Measurements from ENCODE around the gene HTRA3. TPM values are rescaled to one million over a fixed set of nuclear protein-coding genes. Genes with fewer than 3 reads are reported as not detected.

The HTRA3 gene
- 1.2 and 2.6 TPM in 2 replicates for total RNA-seq

DNA sequence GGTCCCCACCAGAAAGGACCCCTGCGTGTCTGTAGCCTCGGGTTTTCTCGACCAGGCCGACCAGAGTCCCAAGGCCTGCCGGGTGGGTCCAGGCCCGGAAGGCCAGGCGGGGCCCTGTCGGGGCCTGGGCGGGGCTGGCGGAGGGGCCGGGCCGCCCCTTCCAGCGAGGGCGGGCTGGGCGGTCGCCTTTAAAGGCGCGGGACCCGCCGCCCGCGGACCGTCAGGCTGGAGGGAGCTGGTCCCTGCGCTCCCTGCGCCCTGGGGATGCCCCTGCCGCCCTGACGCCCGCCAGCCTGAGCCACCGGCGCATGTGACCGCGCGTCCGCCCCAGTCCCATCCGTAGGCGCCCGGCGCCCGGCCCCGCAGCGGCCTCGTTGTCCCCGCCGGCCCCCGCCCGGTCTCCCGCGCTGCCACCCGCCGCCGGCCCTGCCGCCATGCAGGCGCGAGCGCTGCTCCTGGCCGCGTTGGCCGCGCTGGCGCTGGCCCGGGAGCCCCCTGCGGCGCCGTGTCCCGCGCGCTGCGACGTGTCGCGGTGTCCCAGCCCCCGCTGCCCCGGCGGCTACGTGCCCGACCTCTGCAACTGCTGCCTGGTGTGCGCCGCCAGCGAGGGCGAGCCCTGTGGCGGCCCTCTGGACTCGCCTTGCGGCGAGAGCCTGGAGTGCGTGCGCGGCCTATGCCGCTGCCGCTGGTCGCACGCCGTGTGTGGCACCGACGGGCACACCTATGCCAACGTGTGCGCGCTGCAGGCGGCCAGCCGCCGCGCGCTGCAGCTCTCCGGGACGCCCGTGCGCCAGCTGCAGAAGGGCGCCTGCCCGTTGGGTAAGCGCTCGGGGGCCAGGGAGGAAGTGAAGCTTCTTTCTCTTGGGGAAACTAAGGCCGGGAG, at the start of gene HTRA3:
TSS of gene HTRA3 (plus strand) at position 220 of the 883 bp plus-strand sequence. CDS start at position 435, 215 bp downstream.
- DNase-seq (ENCODE audit: low read depth in 2 of 2), result peak; percentile 71

DNA sequence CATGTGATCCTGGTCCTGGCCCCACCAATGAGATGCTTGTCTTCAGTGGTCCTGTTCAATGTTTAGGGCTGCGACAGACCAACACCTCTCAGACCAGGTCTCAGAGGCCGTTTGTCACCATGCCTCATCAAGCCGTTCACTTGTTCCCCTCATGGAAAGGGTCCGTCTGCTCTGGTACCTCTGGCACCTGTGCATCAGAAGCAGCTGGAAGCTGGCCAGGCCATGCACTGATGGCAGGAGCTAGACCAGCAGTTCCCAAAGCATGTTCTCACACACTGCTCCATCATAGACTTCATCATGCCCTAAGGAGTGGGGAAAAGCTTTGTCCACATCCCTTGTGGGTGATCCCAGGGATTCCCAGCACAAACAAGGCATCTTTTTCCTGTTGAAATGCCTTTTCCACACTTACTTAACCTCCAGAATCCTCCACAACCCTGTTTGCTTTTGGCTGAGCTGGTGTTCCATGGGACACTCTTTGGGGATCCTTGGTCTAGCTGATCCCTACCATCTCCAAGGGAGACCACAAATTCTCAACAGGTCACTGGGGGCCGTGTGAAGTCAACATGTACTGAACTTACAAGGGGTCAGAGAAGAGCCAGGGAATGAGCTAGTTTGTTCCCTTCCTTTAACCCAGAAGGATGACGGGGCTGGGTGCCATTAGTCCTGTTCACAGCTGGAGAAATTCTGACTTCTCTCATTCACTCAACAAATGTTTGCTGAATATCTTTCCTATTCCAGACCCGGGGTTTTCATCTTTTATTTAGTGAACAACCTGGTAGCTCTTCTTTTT, 48.7 kb upstream of the HTRA3 start:
- DNase-seq (ENCODE audit: low read depth in 2 of 2), result no peak

DNA sequence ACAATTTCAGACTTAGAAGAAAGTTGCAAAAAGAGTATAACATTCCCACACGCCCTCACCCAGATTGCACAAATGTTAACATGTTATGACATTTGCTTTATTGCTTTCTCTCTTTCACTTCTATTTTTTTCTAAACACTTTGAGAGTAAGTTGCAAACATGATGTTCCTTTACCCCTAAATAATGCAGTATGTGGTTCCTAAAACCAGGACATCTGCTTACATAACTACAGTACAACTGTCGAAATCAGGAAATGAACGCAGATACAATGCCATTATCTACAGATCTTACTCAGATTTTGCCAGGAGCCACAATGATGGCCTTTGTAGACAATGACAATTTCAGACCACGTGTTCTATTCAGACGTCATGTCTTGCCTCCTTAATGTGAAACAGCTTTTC, 48.1 kb upstream of the HTRA3 start:
- DNase-seq (ENCODE audit: low read depth in 2 of 2), result peak; percentile 56 to 65

DNA sequence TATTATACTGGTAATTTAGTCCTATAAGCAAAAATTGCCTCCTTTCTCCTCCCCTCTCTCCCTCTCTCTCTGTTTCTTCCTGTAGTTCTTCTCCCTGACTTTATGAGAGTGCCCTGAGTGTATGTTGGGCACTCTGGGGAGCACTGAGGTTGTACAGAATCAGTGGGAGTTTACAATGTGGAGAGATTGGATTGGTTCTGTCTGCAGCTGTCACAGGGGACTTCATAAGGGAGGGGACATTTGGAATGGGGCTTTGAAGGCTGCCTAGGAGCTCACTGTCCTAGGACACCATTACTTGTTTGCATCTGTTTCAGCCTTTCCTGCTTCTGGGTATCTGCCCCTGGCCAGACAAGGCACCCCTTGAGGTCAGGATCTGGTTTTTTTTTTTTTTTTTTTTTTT, 47.6 kb upstream of the HTRA3 start:
- DNase-seq (ENCODE audit: low read depth in 2 of 2), result no peak

GRCh38 chr4:8222609-8223388, 46.8 kb upstream of the HTRA3 start:
- no peak for DNase-seq (ENCODE audit: low read depth in 2 of 2)

DNA sequence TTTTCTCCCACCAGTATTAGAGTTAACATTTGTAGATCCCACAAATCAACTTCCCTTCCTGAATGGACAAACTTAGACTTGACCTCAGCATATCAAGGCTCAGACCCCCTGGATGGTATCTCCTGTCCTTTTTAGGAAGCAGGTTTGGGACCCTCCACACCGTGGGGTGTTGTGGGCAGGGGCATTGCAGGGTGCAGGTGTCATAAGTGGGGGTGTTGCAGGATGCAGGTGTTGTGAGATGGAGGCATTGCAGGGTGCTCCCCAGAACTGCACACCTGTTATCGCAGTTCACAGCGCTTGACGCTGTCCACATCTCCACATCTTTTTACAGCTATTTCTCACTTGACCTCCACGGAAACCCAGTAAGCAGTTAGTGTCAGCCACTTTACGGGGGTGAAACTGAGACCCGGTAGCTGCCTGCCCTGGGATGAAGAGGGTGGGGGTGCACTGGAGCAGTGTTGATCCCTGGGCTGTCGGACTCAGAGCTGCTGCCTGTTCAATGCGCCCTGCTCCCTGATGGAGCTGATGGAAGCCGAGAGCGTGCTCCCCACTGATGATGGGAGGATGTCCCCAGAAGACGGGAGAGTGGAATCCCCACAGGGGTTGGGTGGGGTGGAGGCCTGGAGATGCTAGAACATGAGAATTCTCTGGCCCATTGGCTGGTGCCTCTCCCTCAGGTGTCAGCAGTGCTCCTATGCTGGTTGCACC, 45.1 kb upstream of the HTRA3 start:
- no peak for DNase-seq (ENCODE audit: low read depth in 2 of 2)

DNA sequence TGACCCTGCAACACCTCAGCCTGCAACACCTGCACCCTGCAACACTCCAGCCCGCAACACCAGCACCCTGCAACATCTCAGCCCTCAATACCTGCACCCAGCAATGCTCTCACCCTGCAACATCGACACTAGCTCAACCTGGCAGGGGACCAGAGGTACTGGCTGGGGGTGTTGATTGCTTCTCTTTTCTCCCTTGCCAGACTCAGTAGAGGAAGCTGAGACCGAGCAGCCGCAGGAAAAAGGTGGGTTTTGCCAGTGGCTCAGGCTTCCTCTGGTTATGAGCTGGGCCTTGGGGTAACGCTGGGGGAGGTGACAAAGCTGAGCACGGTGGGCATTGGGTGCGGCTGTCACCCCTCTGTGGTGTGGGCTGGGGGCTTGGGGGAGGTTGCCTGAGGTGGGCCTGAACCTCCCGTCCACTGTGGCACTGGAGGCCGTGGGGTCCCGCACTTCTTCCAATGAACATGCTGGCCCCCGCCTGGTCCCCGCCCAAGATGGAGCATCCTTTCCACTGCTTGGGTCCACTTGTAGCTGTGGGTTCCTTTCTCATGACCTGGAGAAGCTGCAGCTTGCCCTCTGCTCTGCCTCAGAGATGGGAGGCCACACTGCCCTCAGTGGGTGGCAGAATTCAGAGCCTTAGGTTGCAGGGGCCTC, 44.5 kb upstream of the HTRA3 start:
- DNase-seq (ENCODE audit: low read depth in 2 of 2), result no peak

DNA sequence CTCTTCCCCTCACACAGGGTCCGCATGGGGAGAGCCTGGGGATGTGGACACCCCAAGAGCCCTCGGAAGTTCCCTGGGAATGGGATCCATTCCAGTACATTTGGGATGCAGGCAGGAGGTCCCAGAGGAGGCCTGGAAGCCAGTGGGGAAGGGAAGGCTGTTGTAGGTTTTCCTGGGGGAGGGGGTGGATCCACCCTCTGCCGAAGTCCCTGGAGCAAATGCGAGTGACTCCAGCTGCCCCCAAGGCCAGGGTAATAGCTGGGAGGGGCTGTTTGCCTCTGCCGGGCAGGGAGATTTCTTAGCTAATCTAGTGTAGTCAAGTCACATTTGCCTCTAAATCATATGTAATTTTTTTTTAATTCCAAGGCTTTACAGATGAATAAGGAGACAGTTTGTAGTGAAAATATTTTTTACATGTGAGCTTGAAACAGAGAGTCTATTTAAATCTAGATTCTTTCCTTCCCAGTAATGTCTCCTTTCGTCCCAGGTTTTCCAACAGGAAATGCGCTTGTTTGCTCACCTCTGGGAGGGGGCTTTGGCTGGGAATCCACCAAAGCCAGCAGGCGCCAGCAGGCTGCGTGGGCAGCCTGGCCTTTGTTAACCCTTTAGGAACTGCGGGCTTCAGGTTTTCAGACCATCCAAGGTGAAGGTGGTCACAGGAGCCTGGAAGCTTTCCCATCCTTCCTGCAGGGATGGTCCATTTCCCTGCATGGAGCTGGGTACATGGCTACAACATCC, 43.7 kb upstream of the HTRA3 start:
- DNase-seq (ENCODE audit: low read depth in 2 of 2), result peak in 1 of 2 donors; percentile 35

GRCh38 chr4:8227201-8227770, 42.3 kb upstream of the HTRA3 start:
- DNase-seq (ENCODE audit: low read depth in 2 of 2), result no peak

GRCh38 chr4:8227771-8228318, 41.7 kb upstream of the HTRA3 start:
- no peak for DNase-seq (ENCODE audit: low read depth in 2 of 2)

GRCh38 chr4:8228319-8229250, 41.0 kb upstream of the HTRA3 start:
- peak; percentile 87 to 96 for DNase-seq (ENCODE audit: low read depth in 2 of 2)

DNA sequence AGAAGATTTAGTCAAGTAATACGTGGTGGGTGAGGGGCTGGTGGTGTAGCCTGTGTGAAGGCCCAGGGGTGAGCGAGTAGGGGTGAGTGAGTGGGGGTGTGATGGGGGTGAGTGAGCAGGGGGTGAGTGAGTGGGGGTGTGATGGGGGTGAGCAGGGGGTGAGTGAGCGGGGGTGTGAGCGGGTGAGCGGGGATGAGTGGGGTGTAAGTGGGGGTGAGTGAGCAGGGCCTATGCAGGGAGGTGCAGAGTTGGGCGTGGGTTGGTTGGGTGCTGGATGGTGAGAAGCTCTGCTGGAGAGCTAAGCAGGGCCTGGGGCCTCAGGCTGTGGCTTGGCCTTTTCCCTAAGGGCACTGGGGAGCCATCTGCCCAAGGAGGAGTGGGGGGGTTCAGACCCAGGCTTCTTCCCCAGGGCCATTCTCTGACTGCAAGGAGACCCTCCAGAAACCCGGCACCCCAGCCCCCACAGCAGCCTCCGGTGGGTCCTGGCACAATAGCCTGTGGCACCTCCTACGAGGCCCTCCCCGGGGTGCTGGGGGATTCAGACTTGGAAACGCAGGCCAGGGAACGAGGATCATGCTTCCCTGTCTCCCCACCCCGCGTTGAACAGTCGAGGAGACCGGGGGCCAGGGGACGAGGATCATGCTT, 40.1 kb upstream of the HTRA3 start:
- no peak for DNase-seq (ENCODE audit: low read depth in 2 of 2)

DNA sequence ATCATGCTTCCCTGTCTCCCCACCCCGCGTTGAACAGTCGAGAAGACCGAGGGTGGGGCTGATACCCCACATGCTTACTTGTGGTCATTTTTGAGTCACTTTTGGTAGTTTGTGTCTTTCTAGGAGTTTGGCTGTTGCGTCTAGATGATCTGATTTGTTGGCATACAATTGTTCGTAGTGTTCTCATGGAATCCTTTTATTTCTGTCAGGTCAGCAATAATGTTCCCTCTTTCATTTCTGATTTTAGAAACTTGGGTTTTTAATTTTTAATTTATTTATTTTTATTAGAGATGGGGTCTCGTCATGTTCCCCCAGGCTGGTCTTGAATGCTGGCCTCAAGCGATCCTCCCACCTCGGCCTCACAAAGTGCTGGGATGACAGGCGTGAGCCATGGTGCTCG, 39.5 kb upstream of the HTRA3 start:
- DNase-seq (ENCODE audit: low read depth in 2 of 2), result no peak

GRCh38 chr4:8230891-8231290, 38.7 kb upstream of the HTRA3 start:
- DNase-seq (ENCODE audit: low read depth in 2 of 2), result no peak

GRCh38 chr4:8231551-8232049, 38.0 kb upstream of the HTRA3 start:
- no peak for DNase-seq (ENCODE audit: low read depth in 2 of 2)

- DNase-seq (ENCODE audit: low read depth in 2 of 2), result no peak
Observed at GRCh38 chr4:8232748-8233147, 36.8 kb upstream of the HTRA3 start.

- DNase-seq (ENCODE audit: low read depth in 2 of 2), result no peak
Observed at GRCh38 chr4:8233672-8234484, 35.7 kb upstream of the HTRA3 start.
